A673 (cell line): Measurements from ENCODE around the gene SREBF1. TPM values are rescaled to one million over a fixed set of nuclear protein-coding genes. Genes with fewer than 3 reads are reported as not detected.
A peak's percentile ranks its signal among the peaks of the same experiment; 100 is the strongest.

Experiments used
- BruUV-seq: library from RNA; stranded (reverse); fragments of 400-500 nt; replicated peaks from 2 replicates; lab custom pipeline; 2021; lab: Mats Ljungman, UMichigan
- CTCF ChIA-PET: fragments of 300-600 bp; sonication (Branson Sonifier 250); formaldehyde crosslinking; loops from one replicate; lab custom pipeline; 2022; ENCODE audit warnings: antibody characterized with exemption; lab: Charles Lee
- POLR2A ChIA-PET: fragments of 300-600 bp; sonication (Branson Sonifier 250); formaldehyde crosslinking; loops from one replicate; lab custom pipeline; 2022; ENCODE audit warnings: antibody characterized with exemption; ENCODE audit not compliant: low non-redundant PET; lab: Charles Lee
- DNase-seq: peaks from one replicate; pipeline ENCODE4 v3.0.0-alpha.2; 2015; ENCODE audit warnings: low spot score
- H3K27ac ChIP-seq: fragments of 200-600 bp; sonication (generic); 2 replicates; pipeline ENCODE4 v1.5.1; 2016; ENCODE audit warnings: mixed run types, low read depth, mild to moderate bottlenecking, mixed read lengths, antibody characterized with exemption, low read length; ENCODE audit not compliant: poor library complexity, severe bottlenecking
- H3K27me3 ChIP-seq: fragments of 200-600 bp; sonication (generic); replicated peaks from 2 replicates; pipeline ENCODE4 v1.6.1; 2017; ENCODE audit warnings: mixed run types, low read depth, mild to moderate bottlenecking, mixed read lengths, antibody characterized with exemption, low read length; ENCODE audit not compliant: insufficient read depth, poor library complexity
- H3K36me3 ChIP-seq: fragments of 200-600 bp; sonication (generic); 2 replicates; pipeline ENCODE4 v1.6.1; 2016; ENCODE audit warnings: mixed run types, mild to moderate bottlenecking, mixed read lengths, antibody characterized with exemption, low read length; ENCODE audit not compliant: insufficient read depth, poor library complexity, severe bottlenecking
- H3K4me1 ChIP-seq: fragments of 200-600 bp; sonication (generic); 2 replicates; pipeline ENCODE4 v1.6.1; 2017; ENCODE audit warnings: mixed run types, mild to moderate bottlenecking, mixed read lengths, antibody characterized with exemption, low read length; ENCODE audit not compliant: insufficient read depth, poor library complexity, severe bottlenecking
- H3K4me3 ChIP-seq: fragments of 200-600 bp; sonication (generic); 2 replicates; pipeline ENCODE4 v1.5.1; 2016; ENCODE audit warnings: low read depth, mixed run types, mild to moderate bottlenecking, mixed read lengths, low read length; ENCODE audit not compliant: poor library complexity, severe bottlenecking
- H3K9me3 ChIP-seq: fragments of 200-600 bp; sonication (generic); 2 replicates; pipeline ENCODE4 v1.6.1; 2016; ENCODE audit warnings: mixed run types, low read depth, mild to moderate bottlenecking, mixed read lengths, antibody characterized with exemption, low read length; ENCODE audit not compliant: poor library complexity, severe bottlenecking
- EZH2 ChIP-seq: fragments of 200-600 bp; sonication (generic); IDR thresholded peaks from 2 replicates; pipeline ENCODE4 v1.6.1; 2017; ENCODE audit warnings: borderline replicate concordance, low read depth, mild to moderate bottlenecking, mixed read lengths, antibody characterized with exemption, low read length; ENCODE audit not compliant: poor library complexity, severe bottlenecking
- intact Hi-C: fragments of 100-400 bp; cut with micrococcal nuclease; formaldehyde crosslinking; loops from one replicate; pipeline ENCODE4 v1.10.0; 2022; ENCODE audit not compliant: unreplicated experiment
- total RNA-seq: library from RNA; stranded (reverse); gene quantifications from 2 replicates; pipeline ENCODE4 v1.2.3, GENCODE V29; 2021
- TF ChIP-seq, protein P1 (sequence below): fragments of 300-800, 200-600 bp; sonication (generic); conservative IDR thresholded peaks from 2 replicates; pipeline ENCODE4 v1.5.1; 2017; ENCODE audit warnings: low read depth, mild to moderate bottlenecking, antibody characterized with exemption, low read length, moderate library complexity, mixed read lengths

The SREBF1 gene
- total RNA-seq, 1 experiment from 2014 or later: 240 TPM

DNA sequence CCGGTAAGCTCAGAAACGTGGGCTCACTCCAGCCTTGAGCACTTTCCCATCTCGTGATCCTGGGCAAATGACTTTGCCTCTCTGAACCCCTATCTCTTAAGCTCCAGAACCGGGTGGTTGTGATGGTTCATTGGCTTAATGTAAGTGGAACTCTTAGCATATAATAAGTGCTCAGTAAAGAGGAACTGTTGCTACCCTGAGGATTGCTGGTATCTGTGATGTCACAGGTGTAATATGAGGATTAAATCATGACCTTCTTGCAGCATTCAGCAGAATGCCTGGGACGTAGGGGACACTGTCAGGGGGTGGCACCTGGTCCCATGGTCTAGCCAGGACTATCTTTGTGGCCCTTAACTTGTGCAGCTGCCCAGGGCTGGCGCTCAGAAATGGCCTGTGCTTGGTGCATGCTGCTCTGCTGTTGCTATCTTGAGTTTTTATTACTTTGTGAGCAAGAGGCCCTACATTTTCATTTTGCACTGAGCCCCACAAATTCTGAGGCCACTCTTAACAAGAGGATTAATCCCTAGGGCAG is 68.8 kb downstream of the SREBF1 start:
- intact Hi-C loops: no loop called here
- no peak for DNase-seq
- TF ChIP-seq, protein P1, sequence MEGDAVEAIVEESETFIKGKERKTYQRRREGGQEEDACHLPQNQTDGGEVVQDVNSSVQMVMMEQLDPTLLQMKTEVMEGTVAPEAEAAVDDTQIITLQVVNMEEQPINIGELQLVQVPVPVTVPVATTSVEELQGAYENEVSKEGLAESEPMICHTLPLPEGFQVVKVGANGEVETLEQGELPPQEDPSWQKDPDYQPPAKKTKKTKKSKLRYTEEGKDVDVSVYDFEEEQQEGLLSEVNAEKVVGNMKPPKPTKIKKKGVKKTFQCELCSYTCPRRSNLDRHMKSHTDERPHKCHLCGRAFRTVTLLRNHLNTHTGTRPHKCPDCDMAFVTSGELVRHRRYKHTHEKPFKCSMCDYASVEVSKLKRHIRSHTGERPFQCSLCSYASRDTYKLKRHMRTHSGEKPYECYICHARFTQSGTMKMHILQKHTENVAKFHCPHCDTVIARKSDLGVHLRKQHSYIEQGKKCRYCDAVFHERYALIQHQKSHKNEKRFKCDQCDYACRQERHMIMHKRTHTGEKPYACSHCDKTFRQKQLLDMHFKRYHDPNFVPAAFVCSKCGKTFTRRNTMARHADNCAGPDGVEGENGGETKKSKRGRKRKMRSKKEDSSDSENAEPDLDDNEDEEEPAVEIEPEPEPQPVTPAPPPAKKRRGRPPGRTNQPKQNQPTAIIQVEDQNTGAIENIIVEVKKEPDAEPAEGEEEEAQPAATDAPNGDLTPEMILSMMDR: no peak
- TF ChIP-seq EZH2: no peak
- no TSS peak for BruUV-seq
- ChIA-PET CTCF (no interaction called here), POLR2A (no interaction called here)
- Histone ChIP-seq H3K36me3 (no peaks in the 10 kb centered on the region), H3K9me3 (no peaks in the 10 kb centered on the region), H3K27me3 (no peaks in the 10 kb centered on the region), H3K27ac (peak overlapping the region; percentile 43), H3K4me3 (no peak overlapping the region), H3K4me1 (peaks cover 39% of the 10 kb centered on the region)

DNA sequence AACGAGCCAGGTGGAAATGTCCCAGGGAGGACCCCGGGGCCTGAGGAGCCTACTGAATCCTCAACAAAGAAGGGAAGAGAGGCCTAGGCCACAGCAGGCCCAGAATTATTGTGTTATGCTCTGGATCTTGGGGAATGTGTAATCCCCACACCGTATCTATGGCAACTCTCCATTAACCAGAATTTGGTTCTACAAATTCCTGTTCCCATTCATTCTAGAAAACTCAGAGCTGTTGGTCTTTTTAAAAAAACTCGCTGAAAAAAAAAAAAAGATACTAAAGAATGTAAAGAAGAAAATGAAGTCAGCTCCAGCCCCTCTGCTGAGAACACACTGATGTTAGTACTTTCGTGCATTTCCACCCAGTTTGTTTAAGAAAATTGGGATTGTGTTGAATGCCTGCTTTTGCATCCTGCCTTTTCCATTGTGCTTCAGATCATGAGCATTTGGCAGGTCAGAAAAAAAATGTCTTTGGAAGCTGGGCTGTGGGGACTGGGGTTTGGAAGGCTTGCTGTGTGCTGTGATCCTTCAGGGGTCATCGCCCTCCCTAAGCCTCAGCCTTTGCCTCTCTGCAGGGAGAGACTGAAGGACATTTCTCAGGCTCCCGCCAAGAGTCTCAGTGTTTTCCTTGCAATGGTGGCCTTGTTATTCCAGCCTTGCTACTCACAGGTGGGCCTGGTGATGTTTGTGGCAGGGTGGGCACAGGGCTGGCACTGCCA is 69.5 kb downstream of the SREBF1 start:
- ChIA-PET CTCF (interaction anchor here (1.0 kb wide), 1 partner anchor 12 kb away, joined by 3 read pairs; no protein-coding TSS in a partner anchor), POLR2A (no interaction called here)
- Histone ChIP-seq H3K4me3 (no peak overlapping the region), H3K27ac (peak overlapping the region; percentile 48), H3K4me1 (peaks cover 39% of the 10 kb centered on the region), H3K9me3 (no peaks in the 10 kb centered on the region), H3K27me3 (no peaks in the 10 kb centered on the region), H3K36me3 (no peaks in the 10 kb centered on the region)
- TF ChIP-seq, protein P1: no peak
- TF ChIP-seq EZH2: no peak
- no peak for DNase-seq
- intact Hi-C loops: no loop called here
- BruUV-seq: no TSS peak

DNA sequence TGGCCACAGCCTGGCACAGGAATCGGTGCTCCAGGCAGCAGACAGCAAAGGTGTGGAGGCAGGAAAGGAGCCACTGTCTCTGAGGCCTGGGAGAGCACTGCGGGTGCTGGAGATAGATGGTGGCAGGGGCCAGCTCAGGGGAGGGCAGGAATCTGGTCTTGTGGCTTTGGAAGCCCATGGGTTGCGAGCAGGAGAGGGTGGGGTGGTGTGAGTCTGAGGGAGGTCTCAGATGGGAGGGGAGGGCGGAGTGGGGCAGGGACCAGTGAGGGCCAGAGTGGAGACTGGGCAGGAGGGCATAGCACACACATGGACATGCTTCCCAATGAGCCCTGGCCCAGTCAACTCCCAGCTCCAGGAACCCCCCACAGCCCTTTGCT is 70.1 kb downstream of the SREBF1 start:
- ChIA-PET POLR2A (no interaction called here), CTCF (interaction anchor here (1.0 kb wide), 1 partner anchor 12 kb away, joined by 3 read pairs; no protein-coding TSS in a partner anchor)
- Histone ChIP-seq H3K9me3 (no peaks in the 10 kb centered on the region), H3K4me3 (no peak overlapping the region), H3K36me3 (no peaks in the 10 kb centered on the region), H3K27ac (peak overlapping the region; percentile 48), H3K27me3 (no peaks in the 10 kb centered on the region), H3K4me1 (peaks cover 39% of the 10 kb centered on the region)
- no peak for DNase-seq
- TF ChIP-seq, protein P1: no peak
- TF ChIP-seq EZH2: no peak
- intact Hi-C loops: no loop called here
- no TSS peak for BruUV-seq
